Natural killer cell treated with Interleukin-12 subunit alpha and Interleukin-12 subunit beta and Interleukin-15 and Interleukin-18, amount 100 ng/mL, for 72 hours (primary cell): ENCODE measurements around the gene ADRA2C. TPM values are rescaled to one million over a fixed set of nuclear protein-coding genes. Genes with fewer than 3 reads are reported as not detected.

Source experiments
- ATAC-seq, 2 donors: fragments of 150-1000 bp; cut with Tn5 transposase in 1 of 2; sonication (Bioruptor Pico), chemical (Tn5 transposase) in 1 of 2; 2 replicates each; pipeline ENCODE4 v1.10.0; 2021
- DNase-seq: peaks from one replicate; pipeline ENCODE4 v3.0.0; 2022; ENCODE audit warnings: low spot score
- H3K27ac Mint-ChIP-seq, 2 donors: 1 replicate in 1 of 2; 2 replicates in 1 of 2; pipeline ENCODE4 v1.8.0; 2022; ENCODE audit warnings: mixed read lengths in 2 of 2, mild to moderate bottlenecking in 1 of 2, moderate library complexity in 1 of 2
- H3K27me3 Mint-ChIP-seq, 2 donors: 1 replicate in 1 of 2; 2 replicates in 1 of 2; pipeline ENCODE4 v1.8.0; 2022; ENCODE audit warnings: mixed read lengths in 2 of 2
- H3K36me3 Mint-ChIP-seq: one replicate; pipeline ENCODE4 v1.8.0; 2022; ENCODE audit warnings: mixed read lengths
- H3K4me1 Mint-ChIP-seq, 2 donors: 1 replicate in 1 of 2; 2 replicates in 1 of 2; pipeline ENCODE4 v1.8.0; 2022; ENCODE audit warnings: low read depth in 2 of 2, mixed read lengths in 2 of 2, mild to moderate bottlenecking in 1 of 2
- H3K4me3 Mint-ChIP-seq: one replicate; pipeline ENCODE4 v1.8.0; 2022; ENCODE audit warnings: mixed read lengths
- H3K9me3 Mint-ChIP-seq: 2 replicates; pipeline ENCODE4 v1.8.0; 2022; ENCODE audit warnings: mixed read lengths
- total RNA-seq, 2 donors: library from RNA; stranded (reverse); gene quantifications; one replicate each; pipeline ENCODE4 v1.2.3, GENCODE V29; 2022

Gene ADRA2C
- total RNA-seq, 2 donors from 2014 or later: not detected

- no peak for ATAC-seq
- Mint-ChIP-seq H3K36me3 (no peaks in the 10 kb centered on the region), H3K4me1 (peaks cover 0 to 2% of the 10 kb centered on the region in 2 donors), H3K27me3 (peaks cover 34 to 40% of the 10 kb centered on the region in 2 donors), H3K27ac (no peak overlapping the region), H3K9me3 (no peaks in the 10 kb centered on the region), H3K4me3 (no peak overlapping the region)
- DNase-seq: no peak
These were observed 24.8 kb upstream of the ADRA2C start for GRCh38 chr4:3741217-3742011.

GRCh38 chr4:3742610-3743009, 23.6 kb upstream of the ADRA2C start:
- Mint-ChIP-seq H3K4me1 (peaks cover 0 to 6% of the 10 kb centered on the region in 2 donors), H3K4me3 (no peak overlapping the region), H3K27ac (no peak overlapping the region), H3K36me3 (no peaks in the 10 kb centered on the region), H3K9me3 (no peaks in the 10 kb centered on the region), H3K27me3 (peaks cover 42% of the 10 kb centered on the region in 2 donors)
- DNase-seq: no peak
- no peak for ATAC-seq

DNA sequence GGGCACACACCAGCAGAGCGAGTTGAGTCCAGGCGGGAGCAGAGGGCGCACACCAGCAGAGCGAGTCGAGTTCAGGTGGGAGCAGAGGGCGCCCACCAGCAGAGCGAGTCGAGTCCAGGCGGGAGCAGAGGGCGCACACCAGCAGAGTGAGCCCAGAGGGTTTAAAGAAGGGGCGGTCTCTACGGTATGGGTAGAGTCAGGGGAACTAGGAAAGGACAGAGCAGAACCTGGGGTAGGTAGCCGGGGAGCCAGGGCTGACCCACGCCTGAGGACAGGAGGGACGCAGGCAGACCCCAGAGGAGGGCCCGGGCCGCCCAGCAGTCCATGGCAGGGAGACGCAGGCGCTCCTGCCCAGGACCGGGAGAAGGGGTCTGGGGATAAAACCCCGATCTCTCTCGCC, 22.0 kb upstream of the ADRA2C start:
- Mint-ChIP-seq H3K36me3 (no peaks in the 10 kb centered on the region), H3K4me3 (no peak overlapping the region), H3K9me3 (no peaks in the 10 kb centered on the region), H3K4me1 (peaks cover 0 to 6% of the 10 kb centered on the region in 2 donors), H3K27me3 (peaks cover 44 to 47% of the 10 kb centered on the region in 2 donors), H3K27ac (no peak overlapping the region)
- no peak for DNase-seq
- no peak for ATAC-seq

- H3K36me3 Mint-ChIP-seq: no peaks in the 10 kb centered on the region
- ATAC-seq (no peak), DNase-seq (no peak)
- H3K4me1 Mint-ChIP-seq: peaks cover 0 to 6% of the 10 kb centered on the region in 2 donors
- peaks cover 51 to 54% of the 10 kb centered on the region in 2 donors for H3K27me3 Mint-ChIP-seq
- H3K27ac Mint-ChIP-seq: no peak overlapping the region
- no peak overlapping the region for H3K4me3 Mint-ChIP-seq
- H3K9me3 Mint-ChIP-seq: no peaks in the 10 kb centered on the region
These were observed 21.3 kb upstream of the ADRA2C start for GRCh38 chr4:3744901-3745300.

GRCh38 chr4:3745886-3746656, 20.1 kb upstream of the ADRA2C start:
- Mint-ChIP-seq H3K4me3 (no peak overlapping the region), H3K36me3 (no peaks in the 10 kb centered on the region), H3K27ac (no peak overlapping the region), H3K9me3 (no peaks in the 10 kb centered on the region), H3K4me1 (peaks cover 0 to 6% of the 10 kb centered on the region in 2 donors), H3K27me3 (peaks cover 51 to 52% of the 10 kb centered on the region in 2 donors)
- ATAC-seq: no peak
- DNase-seq: no peak

DNA sequence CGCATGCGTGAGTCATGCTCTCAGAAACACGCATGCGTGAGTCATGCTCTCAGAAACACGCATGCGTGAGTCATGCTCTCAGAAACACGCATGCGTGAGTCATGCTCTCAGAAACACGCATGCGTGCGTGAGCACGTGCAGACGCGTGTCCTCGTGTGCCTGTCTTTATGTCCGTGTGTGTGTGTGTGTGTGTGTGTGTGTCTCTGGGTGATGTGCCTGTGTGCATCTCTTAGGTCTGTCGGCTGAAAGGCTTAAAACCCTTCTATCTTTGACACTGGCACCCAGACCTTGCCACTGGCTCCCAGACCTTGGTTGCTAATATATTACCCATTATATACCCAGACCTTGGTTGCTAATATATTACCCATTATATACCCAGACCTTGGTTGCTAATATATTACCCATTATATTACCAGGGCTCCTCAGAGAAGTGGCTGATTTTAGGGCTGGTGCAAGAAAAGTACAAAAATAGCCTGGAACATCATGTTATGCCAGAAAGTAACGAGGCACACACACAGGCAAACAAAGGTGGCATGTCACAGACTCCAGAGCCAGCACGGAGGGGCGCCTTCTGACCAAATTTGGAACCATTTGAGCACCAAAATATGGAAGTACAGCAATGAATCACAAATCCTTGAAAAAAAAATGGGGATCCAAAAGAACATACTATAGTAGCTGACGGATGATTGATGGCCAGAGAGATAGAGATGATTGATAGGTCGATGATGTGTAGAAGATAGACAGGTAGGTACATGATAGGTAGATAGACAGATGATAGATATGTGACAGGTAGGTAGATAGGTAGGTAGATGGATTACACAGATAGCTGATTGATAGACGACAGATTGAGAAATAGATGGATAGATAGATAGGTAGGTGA, 19.2 kb upstream of the ADRA2C start:
- DNase-seq: no peak
- Mint-ChIP-seq H3K27ac (no peak overlapping the region), H3K9me3 (no peaks in the 10 kb centered on the region), H3K4me1 (peaks cover 0 to 6% of the 10 kb centered on the region in 2 donors), H3K36me3 (no peaks in the 10 kb centered on the region), H3K4me3 (no peak overlapping the region), H3K27me3 (peaks cover 47 to 50% of the 10 kb centered on the region in 2 donors)
- no peak for ATAC-seq

- peaks cover 0 to 6% of the 10 kb centered on the region in 2 donors for H3K4me1 Mint-ChIP-seq
- H3K9me3 Mint-ChIP-seq: no peaks in the 10 kb centered on the region
- no peak overlapping the region for H3K4me3 Mint-ChIP-seq
- no peak overlapping the region for H3K27ac Mint-ChIP-seq
- DNase-seq (no peak), ATAC-seq (no peak)
- H3K36me3 Mint-ChIP-seq: no peaks in the 10 kb centered on the region
- peaks cover 41 to 48% of the 10 kb centered on the region in 2 donors for H3K27me3 Mint-ChIP-seq
These were observed 18.6 kb upstream of the ADRA2C start for GRCh38 chr4:3747581-3747904.

GRCh38 chr4:3748136-3748898, 17.9 kb upstream of the ADRA2C start:
- no peaks in the 10 kb centered on the region for H3K9me3 Mint-ChIP-seq
- no peak overlapping the region for H3K4me3 Mint-ChIP-seq
- peaks cover 41 to 45% of the 10 kb centered on the region in 2 donors for H3K27me3 Mint-ChIP-seq
- DNase-seq: no peak
- no peaks in the 10 kb centered on the region for H3K36me3 Mint-ChIP-seq
- peaks cover 0 to 6% of the 10 kb centered on the region in 2 donors for H3K4me1 Mint-ChIP-seq
- no peak for ATAC-seq
- H3K27ac Mint-ChIP-seq: no peak overlapping the region

GRCh38 chr4:3749081-3749480, 17.1 kb upstream of the ADRA2C start:
- Mint-ChIP-seq H3K27ac (no peak overlapping the region), H3K4me1 (peaks cover 0 to 6% of the 10 kb centered on the region in 2 donors), H3K9me3 (no peaks in the 10 kb centered on the region), H3K36me3 (no peaks in the 10 kb centered on the region), H3K4me3 (no peak overlapping the region), H3K27me3 (peaks cover 41 to 43% of the 10 kb centered on the region in 2 donors)
- no peak for ATAC-seq
- no peak for DNase-seq

DNA sequence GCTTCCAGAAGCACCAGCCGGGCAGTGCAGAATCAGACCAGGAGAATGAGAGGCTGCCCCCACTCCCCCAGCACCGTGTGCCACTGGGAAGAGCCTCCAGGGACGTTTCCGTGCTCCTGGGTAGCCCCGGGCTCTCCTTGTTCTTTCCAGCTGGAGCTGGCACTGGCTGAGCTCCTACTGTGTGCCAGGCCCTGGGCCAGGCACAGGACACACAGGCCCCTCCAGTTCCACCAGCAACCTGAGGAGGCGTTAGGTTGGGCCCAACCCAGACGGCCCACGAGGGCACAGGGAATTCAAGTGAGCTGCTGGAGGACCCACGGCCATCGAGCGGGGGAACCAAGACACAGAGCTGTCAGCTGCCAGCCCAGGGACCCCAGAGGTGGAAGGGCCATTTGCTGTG, 15.9 kb upstream of the ADRA2C start:
- Mint-ChIP-seq H3K9me3 (no peaks in the 10 kb centered on the region), H3K27ac (no peak overlapping the region), H3K4me1 (peaks cover 0 to 3% of the 10 kb centered on the region in 2 donors), H3K36me3 (no peaks in the 10 kb centered on the region), H3K4me3 (no peak overlapping the region), H3K27me3 (peaks cover 44% of the 10 kb centered on the region in 2 donors)
- DNase-seq (no peak), ATAC-seq (no peak)

DNA sequence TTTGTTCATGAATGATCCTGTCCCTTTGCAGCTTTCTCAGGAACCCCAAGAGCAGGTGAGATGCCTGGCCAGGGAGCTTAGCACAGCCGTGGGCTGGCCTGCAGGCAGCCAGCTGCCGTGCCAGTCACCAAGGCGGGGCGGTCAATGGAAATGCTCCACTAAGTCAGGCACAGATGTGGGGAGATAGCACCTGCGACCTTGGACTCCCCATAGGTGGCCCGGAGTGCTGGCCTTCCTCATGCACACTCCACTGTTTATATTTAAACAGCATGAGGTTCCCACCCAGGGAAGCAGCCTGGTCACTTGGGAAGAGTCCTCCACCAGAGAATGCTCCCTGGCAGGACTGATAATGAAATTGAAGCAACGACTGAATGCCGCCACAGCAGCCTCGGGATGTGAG, 14.2 kb upstream of the ADRA2C start:
- Mint-ChIP-seq H3K4me1 (peaks cover 0 to 3% of the 10 kb centered on the region in 2 donors), H3K36me3 (no peaks in the 10 kb centered on the region), H3K27me3 (peaks cover 32 to 34% of the 10 kb centered on the region in 2 donors), H3K9me3 (no peaks in the 10 kb centered on the region), H3K4me3 (no peak overlapping the region), H3K27ac (no peak overlapping the region)
- DNase-seq (no peak), ATAC-seq (no peak)

- no peaks in the 10 kb centered on the region for H3K4me1 Mint-ChIP-seq
- no peak overlapping the region for H3K4me3 Mint-ChIP-seq
- no peak overlapping the region for H3K27ac Mint-ChIP-seq
- DNase-seq (no peak), ATAC-seq (no peak)
- H3K27me3 Mint-ChIP-seq: peaks cover 24% of the 10 kb centered on the region in 2 donors
- no peaks in the 10 kb centered on the region for H3K9me3 Mint-ChIP-seq
- H3K36me3 Mint-ChIP-seq: no peaks in the 10 kb centered on the region
These were observed 12.3 kb upstream of the ADRA2C start for GRCh38 chr4:3753726-3754412.
